ENCODE results near the gene CHIC1. TPM values are rescaled to one million over a fixed set of nuclear protein-coding genes. Genes with fewer than 3 reads are reported as not detected.

The CHIC1 gene
- polyA plus RNA-seq, 2 of the 4 experiments (the other 2 are of a cell fraction), result 7.8 to 13.7 TPM

GRCh38 chrX:73728602-73729001 lies 165.6 kb downstream of the CHIC1 start:
- no peak for ATAC-seq
- CTCF ChIA-PET, result no interaction called here

More at GRCh38 chrX:73728602-73729001, 165.6 kb downstream of the CHIC1 start:
- DNase-seq (ENCODE audit: low read depth in 1 of 2, low spot score in 1 of 2) (no peak), FAIRE-seq (no peak)
- Histone ChIP-seq H3K4me1 (no peaks in the 10 kb centered on the region), H3K27ac (no peak overlapping the region), H3K4me3 (no peak overlapping the region), H3K4me2 (no peak overlapping the region), H3K9me3 (no peaks in the 10 kb centered on the region)
- TF ChIP-seq, protein P1, sequence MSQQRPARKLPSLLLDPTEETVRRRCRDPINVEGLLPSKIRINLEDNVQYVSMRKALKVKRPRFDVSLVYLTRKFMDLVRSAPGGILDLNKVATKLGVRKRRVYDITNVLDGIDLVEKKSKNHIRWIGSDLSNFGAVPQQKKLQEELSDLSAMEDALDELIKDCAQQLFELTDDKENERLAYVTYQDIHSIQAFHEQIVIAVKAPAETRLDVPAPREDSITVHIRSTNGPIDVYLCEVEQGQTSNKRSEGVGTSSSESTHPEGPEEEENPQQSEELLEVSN (IDR thresholded peaks at IDR 0.05; ENCODE audit: borderline replicate concordance, low read depth), result no peak
- no peak for TF ChIP-seq POLR2AphosphoS2 (conservative IDR thresholded peaks at IDR 0.05; ENCODE audit: low read length)
- 5% methylated on average over 2 of the region's 2 CpGs for WGBS (ENCODE audit: missing lambda C conversion rate)
- POLR2A ChIA-PET, result no interaction called here

Other genes with a start within 250 kb of the CHIC1 start
- not detected in 2 replicates for gene CDX4, start 116.1 kb upstream of the CHIC1 start, polyA plus RNA-seq (2011; rRNA removed)
- not detected in 3 replicates for gene CDX4, start 116.1 kb upstream of the CHIC1 start, polyA plus RNA-seq (2017; fragmentation: RNase III; extraction: RNeasy Plus Mini Kit Qiagen cat#74134 plus additional on column Dnase treatment)

All from A549 (cell line).